Stimulated activated CD8-positive, alpha-beta memory T cell treated with anti-CD3 and anti-CD28 coated beads, Interleukin-12 subunit alpha, Interleukin-12 subunit beta, amount 100 ng/mL, for 24 hours (primary cell): Measurements from ENCODE around the gene SLC25A26.

Experiments used
- DNase-seq: peaks from one replicate; pipeline ENCODE4 v3.0.0-alpha.2; 2020; ENCODE audit errors: extremely low read depth

Gene SLC25A26

DNA sequence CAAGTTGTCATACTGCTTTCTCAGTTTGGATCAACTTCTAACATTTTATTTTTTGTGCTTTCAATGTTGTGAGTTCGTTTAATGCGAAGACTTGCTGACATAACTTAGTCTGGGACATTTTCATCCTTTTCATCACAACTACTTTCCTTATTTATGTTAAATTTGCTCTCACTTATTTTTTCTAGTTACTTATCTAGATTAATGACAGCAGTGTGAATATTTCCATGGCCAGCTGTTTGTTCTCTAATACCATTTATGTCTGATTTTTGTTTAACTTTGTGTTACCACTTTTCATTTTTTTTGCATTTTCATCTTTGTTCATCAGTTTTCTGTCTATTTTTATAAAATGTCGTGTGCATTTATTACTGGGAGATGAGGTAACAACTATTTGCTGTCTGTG lies 6.2 kb downstream of the SLC25A26 start:
- no peak for DNase-seq

DNA sequence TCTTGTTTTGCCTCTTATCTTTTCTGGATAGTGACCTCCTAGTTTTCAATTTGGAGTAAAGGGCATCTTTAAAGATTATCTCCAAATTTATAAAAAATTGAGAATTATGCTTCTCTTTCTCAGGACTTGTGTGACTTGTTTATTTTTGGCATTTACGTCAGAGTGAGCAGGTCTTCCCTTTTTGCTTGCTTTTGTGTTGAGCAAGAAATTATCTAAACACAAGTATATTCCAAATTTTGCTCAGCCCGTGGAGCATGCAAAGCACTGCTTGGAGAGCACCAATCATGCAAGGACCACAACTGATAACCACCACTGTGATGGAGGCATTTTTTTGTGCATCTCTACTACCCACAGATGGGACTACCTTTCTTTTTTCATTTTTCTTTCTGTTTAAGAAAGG lies 7.1 kb downstream of the SLC25A26 start:
- DNase-seq: no peak

DNA sequence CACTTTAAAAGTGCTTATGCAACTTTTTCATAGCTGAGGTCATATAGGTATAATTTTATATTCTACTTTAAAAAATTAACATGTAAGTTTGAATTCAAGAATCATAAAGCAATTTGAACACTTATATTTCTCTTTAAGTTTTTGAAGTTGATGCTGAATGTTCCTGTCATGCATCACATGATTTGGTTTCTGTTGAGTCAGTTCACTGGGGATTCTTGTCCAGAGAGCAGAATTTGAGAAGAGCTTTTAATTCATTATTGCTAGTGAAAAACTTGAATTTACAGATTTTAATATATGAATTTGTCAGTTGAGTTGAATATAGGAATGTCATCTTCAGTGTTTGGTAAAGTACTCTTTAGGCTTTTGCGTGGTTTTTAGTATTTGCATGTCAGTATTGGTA lies 7.9 kb downstream of the SLC25A26 start:
- no peak for DNase-seq

DNA sequence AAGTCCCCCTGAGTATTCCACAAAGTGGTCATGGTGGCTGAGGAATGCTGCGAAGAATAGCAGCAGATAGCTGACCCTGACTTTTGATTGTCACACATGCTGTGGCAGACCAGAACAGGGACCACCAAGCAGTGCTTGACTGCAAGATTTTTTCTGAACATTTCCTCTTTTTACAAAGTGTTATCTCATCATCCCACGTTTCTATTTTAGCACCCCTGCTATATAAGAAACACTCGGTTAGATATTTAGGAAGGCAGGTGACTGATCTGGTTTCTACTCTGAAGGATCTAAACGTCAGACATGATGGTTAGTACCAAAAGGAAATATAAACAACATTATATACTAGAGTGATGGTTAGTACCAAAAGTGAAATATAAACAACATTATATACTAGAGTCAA lies 9.1 kb downstream of the SLC25A26 start:
- no peak for DNase-seq

DNA sequence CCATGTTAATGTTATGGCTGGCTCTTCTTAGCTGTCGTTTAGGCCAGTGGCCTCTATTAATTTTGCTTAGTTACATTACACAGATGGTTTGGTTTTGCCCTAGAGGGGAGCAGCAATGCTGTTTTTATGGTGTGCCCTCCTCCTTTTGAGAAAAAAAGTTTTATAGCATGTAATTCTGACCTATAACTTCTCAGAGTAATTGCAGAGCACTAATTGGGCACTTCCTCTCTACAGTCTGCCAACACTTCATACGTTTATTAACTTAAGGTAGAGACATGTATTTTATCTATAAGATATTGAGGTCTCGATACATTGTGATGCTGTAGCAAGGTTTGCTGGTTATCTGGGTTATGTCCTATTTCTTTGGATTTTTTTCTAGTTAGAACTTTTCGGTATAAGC lies 12.2 kb downstream of the SLC25A26 start:
- DNase-seq: no peak

DNA sequence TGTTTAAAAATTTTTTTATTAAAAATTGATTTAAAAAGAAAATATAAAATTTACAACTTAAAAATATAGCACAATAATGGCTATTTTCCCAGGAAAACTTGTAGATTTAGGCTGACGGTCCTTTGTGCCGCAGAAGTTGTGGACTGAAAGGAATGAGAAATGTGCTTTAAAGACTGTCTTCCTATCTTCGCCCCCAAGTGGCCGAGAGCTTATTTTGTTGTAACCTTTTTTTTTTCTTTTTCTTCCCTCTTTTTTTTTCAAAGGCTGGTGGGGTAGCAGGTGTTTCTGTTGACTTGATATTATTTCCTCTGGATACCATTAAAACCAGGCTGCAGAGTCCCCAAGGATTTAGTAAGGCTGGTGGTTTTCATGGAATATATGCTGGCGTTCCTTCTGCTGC lies 15.5 kb downstream of the SLC25A26 start:
- no peak for DNase-seq

DNA sequence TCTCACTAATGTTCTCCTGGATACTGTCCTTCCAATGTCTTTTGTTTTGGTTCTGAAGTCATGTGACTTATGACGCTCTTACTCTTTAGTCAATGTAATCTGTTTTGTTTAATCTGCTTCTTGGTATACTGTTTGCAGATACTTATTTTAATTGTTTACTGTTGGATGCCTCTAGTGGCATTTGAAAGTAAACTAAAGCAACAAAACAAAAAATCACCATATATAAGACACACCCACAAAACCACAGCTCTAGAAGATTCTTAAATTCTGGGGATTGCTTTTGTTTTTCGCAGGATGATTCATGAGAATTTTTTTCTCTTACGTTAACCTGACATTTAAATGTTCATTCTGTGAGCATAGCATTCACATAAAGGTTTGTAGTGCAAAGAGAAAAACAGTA lies 16.8 kb downstream of the SLC25A26 start:
- DNase-seq: no peak

DNA sequence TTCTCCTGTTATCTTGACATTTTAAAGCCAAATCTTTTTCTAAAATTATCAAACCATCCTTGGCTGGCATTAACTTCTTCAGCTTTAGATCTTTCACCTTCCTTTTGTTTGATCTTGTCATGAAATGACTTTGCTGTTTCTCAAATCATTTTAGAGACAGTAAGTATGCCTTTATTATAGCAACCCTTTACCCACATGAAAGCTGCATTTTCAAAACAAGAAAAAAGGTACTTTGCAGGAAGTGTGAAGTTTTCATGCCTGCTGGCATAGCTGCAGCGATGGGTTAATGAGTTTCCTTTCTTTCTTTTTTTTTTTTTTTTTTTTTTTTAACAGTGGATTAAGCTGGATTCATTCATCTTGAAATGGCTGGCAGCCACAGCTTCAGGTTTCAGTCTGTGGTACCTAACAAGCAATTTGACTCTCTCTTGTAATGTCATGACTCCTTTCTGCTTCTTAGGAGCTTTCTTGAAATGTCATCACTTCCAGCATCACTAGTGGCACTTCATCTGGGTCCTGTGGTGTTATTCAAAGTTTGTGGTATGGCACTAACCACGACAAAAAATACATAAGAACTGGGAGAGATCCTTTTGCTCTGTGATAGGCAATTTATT lies 18.8 kb downstream of the SLC25A26 start:
- DNase-seq: no peak

DNA sequence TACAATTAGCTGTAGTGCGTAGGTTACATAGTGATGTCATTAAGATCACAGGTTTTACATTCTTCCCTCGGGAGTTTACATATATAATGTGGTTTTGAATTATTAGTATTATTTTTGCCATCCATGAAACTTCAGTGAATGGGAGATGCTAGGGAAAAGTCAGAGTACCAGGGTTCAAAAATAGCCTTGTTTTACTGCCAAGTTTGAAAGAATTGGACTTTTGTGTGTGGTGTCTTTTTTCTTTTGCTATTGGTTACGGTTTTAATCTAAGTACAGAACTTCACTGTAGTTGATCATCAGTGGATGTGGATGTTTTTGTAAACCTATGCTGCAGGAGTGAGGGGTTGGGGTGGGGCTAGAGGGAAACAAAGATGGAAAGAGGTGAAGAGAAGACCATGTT lies 20.7 kb downstream of the SLC25A26 start:
- no peak for DNase-seq

DNA sequence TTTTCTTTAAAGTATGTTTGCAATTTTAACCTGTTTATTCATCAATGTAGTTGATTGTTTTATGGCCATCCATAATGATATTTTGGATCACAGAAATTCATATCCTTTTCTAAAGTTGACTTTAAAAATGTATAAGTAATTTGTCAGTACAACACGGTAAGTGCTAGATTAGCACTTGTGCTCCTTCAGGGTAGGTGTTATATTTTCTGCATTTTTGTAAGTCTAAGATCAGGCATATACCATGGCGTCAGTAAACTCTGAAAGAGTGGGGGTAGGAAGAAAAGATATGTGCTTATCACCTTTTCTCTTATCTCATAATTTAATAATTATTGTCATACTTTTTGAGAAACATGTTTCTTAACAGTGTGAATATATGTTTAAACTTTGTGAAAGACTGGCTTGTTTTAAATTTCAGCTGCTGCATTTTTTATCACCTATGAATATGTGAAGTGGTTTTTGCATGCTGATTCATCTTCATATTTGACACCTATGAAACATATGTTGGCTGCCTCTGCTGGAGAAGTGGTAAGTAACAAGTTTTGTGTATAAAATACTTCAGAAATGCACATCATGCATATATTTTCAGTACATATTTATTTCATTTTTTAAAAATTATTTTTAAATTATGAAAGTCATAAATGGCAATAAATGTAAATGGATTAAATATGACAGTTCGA lies 22.1 kb downstream of the SLC25A26 start:
- DNase-seq: no peak

DNA sequence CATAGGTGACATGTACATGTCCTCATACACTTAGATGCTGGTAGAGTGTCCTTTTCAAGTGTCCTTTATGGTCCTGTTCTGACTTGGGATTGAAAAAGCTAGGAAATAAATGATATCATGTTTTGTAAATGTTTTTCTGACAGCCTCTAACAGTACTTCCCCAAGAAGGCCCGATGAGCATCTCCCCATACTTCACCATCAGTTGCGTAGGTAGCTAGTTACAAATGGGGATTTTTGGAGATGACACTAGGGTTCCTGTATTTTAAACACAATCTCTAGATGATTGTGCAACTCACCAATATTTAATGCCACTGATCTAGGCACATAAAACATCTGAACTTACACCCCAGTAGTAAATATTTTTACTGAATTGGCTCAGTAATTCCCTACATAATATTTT lies 27.8 kb downstream of the SLC25A26 start:
- no peak for DNase-seq

DNA sequence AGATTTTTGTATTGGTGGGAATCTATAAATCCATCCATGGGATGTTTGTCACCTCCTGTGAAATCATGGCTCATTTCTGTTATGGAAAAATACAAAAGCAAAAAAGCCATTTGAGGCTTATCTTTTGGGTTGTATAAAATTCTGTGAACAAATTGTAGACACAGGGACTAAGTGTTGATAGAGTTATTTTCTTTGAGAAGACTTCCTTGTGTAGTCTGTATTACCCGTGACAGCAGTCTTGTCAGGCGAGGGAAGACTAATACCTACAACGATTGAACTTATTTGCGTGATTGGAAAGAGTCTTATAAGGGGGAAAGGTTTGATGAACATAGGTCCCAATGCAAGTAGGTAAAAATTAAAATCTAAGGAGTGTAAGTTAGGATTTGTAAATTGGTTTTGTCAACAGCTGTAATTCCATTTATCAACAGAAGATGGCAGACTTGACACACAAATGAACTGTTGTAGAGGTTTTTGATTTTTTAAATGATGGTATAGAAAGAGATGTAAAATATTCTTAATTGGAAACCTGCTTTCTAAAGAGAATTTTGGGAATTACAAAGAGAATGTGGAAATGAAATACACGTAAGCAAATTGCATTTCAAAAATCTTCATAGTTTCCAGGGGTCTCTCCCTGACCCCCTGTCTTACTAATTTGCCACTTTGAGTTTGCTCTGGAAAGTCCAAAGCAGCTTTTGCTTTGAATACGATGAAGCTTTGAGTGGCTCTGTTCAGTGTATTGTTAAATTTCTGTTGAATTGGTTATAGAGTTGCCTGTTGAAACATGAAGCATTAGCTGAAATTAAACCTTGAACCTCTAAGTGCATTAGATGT lies 33.2 kb downstream of the SLC25A26 start:
- DNase-seq: no peak

DNA sequence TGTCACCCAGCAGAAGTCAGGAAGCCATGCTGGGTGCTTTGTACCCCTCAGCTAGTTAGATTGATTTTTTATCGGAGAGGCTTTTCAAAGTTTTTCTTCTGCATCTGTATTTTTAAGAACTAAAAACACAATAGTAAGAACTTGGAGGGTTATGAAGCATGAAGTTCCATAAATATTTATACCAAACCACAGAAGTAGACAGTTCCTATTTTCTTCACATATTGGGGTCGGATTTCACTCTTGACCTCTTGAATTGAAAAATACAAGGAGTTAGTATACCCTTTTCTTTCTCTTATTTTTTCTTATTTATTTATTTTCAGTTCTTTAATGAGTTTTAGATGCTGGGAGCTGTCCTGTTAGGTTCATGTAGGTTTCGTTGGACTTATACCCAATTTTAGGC lies 35.1 kb downstream of the SLC25A26 start:
- no peak for DNase-seq

DNA sequence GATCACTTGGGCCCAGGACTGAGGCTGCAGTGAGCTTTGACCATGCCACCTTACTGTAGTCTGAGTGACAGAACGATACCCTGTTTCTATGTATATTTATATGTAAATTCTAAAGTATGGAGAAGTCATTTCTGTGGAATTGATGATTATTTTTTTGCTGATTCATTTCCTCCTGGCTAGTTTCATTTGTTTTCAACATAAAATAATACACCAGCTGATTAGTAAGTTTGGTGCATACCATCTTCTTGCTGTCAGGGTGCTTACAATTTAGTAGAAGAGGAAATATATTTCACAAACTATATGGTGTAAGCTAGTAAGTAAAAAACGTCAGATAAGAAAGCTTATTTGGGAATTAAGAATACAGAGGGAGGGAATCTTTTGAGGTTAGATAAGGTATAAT lies 36.0 kb downstream of the SLC25A26 start:
- no peak for DNase-seq

DNA sequence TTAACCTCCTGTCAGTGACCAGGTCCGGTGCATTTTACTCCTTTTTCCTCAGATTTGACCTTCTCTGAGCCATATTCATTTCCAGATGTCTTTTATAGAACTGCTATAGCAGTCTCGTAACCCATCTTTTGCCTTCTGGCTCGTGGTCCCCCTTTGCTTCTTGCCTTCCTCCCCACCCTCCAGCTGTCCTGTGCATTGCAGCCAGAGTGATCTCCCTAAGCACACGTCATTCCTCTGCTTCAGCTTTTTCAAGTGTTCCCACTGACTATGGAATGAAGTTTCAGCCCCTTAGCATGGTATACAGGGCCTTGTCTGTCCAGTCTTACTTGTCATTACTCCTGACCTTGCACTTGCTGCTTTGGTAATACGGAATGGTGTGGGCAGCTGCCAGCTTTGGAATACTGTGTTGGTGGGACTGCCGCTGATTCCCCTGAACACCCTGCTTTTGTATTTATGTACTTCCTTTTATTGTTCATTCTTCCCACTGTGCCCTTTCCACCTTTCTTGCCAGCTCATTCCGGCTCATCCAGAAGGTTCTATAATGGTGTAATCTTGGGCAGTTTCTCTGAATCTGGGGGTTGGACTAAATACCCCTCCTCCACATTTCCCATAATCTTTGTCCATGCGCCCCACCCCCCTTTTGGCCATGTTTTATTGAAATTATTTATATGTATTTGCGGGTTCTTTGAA lies 38.9 kb downstream of the SLC25A26 start:
- no peak for DNase-seq

DNA sequence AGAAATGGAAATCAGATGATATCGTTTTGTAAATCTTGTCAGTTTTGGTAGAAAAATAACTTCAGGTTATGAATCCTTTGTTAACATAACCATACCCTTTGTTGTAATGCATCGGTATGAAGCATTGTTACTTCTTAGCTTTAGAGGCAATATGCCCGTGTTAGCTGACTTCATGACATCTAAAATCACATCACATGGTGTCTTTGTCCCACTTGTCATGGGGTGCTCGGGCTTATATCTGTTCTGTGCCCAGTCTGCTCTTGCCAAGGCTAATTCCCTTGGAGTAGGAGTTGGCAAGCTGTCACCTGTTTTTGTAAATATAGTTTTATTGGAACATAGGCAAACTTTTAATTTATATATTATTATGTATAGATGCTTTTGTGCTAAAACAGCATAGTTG lies 39.6 kb downstream of the SLC25A26 start:
- no peak for DNase-seq

DNA sequence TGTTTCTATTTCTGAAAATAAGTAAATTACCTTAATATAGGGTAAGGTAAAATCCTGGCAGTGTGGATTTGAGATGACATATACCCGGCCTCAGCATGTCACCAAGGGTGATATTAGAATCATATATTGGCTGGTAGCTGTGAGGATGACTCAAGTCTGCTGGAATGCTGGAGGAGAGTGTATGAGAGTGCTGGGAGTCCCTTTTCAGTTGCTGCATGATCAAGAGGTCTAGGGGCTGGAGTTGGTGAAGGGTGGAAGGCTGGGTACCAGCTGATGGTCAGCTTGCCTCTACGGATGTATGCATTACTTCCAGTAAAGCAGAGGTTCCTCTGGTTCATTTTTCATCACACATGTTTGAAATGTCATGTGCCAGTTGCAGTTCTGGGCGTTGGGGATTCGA lies 40.6 kb downstream of the SLC25A26 start:
- no peak for DNase-seq

DNA sequence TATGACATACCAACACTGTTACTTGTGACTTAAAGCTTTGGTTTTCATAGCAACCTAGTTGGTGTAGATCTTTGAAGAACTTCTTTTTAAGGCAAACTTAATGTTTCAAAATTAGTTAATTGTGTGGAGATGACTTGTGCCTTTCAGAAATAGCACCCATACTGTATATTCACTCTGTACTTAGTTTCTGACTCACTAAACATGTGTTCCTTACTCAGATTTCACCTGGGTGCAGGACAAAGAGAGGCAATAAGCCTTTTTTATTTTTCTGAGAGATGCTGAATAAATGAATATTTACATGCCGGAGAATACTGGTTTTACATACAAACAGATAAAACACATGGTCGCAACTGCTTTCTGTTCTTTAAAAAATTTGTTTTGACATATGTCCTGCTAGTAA lies 44.8 kb downstream of the SLC25A26 start:
- no peak for DNase-seq

DNA sequence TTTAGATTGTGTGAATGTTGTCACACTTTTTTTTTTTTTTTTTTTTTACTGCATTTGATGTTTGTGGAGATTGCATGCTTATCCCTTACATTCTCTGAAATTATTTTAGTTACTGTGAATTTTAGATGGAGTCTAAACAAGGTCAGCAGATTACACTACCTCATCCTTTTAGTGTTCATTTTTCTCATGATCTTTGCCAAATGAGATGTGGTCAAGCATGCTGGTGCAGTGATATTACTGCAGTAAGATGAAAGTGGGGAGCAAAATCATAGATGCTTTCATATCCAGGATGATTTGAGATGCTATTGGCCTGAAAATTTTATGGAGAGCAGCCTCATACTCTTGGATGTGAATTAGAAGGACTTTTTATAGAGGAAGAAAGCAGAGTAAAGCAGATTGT lies 45.8 kb downstream of the SLC25A26 start:
- DNase-seq: no peak

DNA sequence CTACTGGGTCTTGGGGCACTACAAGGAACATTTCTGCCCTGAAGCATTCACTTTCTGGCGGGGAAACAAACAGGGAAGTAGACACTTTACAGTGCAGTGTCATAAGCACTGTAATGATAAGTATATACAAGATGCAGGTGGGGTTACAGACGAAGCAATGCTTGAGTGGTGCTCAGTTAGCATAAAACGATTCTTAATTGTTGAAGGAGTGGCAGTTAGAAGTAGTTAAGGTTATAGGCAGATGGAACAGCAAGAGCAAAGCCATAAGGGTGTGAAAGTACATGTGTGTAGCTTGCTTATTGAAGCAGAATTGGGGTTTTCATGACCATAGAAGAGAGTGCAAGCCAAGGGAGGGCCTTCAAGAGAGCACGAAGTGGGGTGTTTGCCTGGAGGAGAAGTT lies 46.2 kb downstream of the SLC25A26 start:
- no peak for DNase-seq

DNA sequence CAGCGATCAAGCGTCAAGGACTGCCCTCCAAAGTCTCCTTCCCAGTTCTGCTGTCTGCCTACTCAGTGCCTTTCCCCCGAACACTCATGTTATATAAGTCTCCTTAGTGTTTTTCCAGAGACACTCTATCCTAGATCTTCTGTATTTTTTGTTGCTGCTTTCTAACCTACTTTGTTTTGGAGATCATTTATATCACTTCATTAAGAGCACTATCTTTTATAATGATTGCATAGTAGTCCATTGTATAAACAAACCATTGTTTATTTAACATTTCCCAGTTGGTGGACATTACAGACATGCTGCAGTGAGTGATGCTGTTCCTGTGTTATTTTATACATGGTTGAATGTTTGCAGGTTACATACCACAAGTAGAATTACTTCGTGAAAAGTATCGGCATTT lies 47.1 kb downstream of the SLC25A26 start:
- no peak for DNase-seq

DNA sequence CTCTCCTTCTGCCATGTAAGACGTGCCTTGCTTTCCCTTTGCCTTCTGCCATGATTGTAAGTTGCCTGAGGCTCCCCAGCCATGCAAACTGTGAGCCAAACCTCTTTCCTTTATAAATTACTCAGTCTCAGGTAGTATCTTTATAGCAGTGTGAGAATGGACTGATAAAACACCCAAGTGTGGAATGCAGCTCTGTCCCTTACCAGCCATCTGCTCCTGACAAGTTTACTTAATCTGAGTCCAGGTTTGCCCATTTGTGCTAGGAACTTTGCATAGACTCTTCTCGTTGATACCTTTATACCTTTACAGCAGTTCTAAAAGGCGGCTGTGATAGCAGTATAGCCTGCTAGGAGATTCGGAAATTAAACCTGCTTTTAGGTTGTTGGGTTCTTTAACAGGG lies 48.1 kb downstream of the SLC25A26 start:
- DNase-seq: no peak

DNA sequence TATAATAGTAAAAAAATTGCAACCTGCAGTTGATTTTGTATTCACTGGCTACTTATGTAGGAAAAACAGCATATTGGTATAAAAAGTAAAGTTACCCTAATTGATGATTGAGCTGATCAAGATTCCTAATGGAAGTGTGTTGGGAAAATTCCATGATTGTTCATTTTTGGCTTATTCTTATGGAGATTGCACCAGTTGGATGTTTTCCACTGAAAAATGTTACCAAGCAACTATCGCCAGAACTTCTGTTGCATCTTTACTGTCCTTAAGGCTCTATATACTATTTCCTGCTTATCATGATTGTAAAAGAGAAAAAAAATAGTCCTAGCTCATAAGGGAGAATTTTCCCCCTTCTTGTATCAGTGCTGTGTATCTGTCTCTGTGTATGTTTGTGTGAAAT lies 48.6 kb downstream of the SLC25A26 start:
- no peak for DNase-seq
